22Rv1 (cell line): ENCODE measurements around the gene CRYM.
A peak's percentile ranks its signal among the peaks of the same experiment; 100 is the strongest.

ENCODE experiments used
- ZFX ChIP-seq: fragments of 450-650 bp; IDR thresholded peaks from 2 replicates; pipeline ENCODE4 v1.6.1; 2017; ENCODE audit warnings: antibody characterized with exemption, borderline replicate concordance
- TF ChIP-seq, protein P1 (sequence below): fragments of 450-650 bp; IDR thresholded peaks from 2 replicates; pipeline ENCODE4 v1.5.1; 2017; ENCODE audit warnings: mild to moderate bottlenecking

DNA sequence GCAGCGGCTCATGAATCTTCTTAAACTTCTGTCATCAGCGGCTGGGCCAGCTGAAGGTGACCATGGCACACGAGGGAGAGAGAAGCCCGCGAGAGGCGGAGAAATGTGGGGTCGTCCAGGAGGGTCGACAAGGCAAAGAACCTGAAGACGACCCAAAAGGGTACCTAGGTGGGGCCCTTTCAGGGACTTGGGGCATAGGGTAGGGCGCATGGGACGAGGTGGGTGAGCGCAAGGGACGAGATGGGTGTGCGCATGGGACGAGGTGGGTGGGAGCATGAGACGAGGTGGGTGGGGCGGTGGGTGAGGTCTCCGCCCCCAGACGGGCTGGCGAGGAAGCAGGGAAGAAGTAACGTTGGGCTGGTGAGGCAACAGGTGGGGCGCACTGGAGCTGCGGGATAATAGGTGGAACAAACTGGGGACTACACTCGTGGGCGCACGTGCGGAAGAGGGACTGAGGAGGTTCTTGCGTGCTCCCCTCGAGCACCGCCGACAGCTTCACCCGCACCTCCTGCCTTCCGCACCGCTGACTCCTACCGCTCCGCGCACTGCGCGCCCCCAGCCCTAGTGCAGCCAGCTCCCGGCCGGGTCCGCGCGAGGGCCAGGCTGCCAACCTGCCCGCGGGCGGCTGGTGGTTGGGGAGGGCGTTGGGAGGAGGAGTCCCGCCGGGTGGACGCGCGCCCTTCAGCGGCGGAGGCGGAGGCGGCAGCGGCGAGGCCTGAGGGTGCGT, 23.2 kb upstream of the CRYM start:
- TF ChIP-seq, protein P1, sequence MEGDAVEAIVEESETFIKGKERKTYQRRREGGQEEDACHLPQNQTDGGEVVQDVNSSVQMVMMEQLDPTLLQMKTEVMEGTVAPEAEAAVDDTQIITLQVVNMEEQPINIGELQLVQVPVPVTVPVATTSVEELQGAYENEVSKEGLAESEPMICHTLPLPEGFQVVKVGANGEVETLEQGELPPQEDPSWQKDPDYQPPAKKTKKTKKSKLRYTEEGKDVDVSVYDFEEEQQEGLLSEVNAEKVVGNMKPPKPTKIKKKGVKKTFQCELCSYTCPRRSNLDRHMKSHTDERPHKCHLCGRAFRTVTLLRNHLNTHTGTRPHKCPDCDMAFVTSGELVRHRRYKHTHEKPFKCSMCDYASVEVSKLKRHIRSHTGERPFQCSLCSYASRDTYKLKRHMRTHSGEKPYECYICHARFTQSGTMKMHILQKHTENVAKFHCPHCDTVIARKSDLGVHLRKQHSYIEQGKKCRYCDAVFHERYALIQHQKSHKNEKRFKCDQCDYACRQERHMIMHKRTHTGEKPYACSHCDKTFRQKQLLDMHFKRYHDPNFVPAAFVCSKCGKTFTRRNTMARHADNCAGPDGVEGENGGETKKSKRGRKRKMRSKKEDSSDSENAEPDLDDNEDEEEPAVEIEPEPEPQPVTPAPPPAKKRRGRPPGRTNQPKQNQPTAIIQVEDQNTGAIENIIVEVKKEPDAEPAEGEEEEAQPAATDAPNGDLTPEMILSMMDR = peak; percentile 60
- no peak for TF ChIP-seq ZFX
